Left lung (tissue), 14 donors: Measurements from ENCODE around the gene EPM2A. TPM values are rescaled to one million over a fixed set of nuclear protein-coding genes. Genes with fewer than 3 reads are reported as not detected.

Experiments used
- ATAC-seq: fragments of 200-7000 bp; cut with Tn5 transposase; one replicate; pipeline ENCODE4 v1.9.1; 2020; ENCODE audit warnings: moderate library complexity
- DNase-seq, 4 donors: peaks; one replicate each; pipeline ENCODE4 v3.0.0-alpha.2; 2013 to 2020
- H3K27ac ChIP-seq, 2 donors: fragments of 200-600 bp; sonication (generic) in 1 of 2; one replicate each; pipeline versions ENCODE4 v1.5.0 to v1.8.0; 2020 to 2021
- H3K27me3 ChIP-seq, 2 donors: fragments of 200-600 bp; sonication (generic) in 1 of 2; one replicate each; pipeline versions ENCODE4 v1.5.0 to v1.8.0; 2020 to 2021
- H3K36me3 ChIP-seq, 2 donors: fragments of 200-600 bp; sonication (generic) in 1 of 2; one replicate each; pipeline versions ENCODE4 v1.5.0 to v1.8.0; 2020 to 2021
- H3K4me1 ChIP-seq, 2 donors: fragments of 200-600 bp; one replicate each; pipeline ENCODE4 v1.8.0; 2021
- H3K4me3 ChIP-seq, 2 donors: fragments of 200-600 bp; sonication (generic) in 1 of 2; one replicate each; pipeline versions ENCODE4 v1.5.0 to v1.8.0; 2020 to 2021; ENCODE audit warnings: mild to moderate bottlenecking in 1 of 2
- H3K9me3 ChIP-seq, 2 donors: fragments of 200-600 bp; sonication (generic) in 1 of 2; one replicate each; pipeline versions ENCODE4 v1.5.0 to v1.8.0; 2020 to 2021
- CTCF ChIP-seq, 2 donors: fragments of 200-600 bp; sonication (generic) in 1 of 2; IDR thresholded peaks; one replicate each; pipeline versions ENCODE4 v1.5.0 to v1.8.0; 2021; ENCODE audit warnings: antibody characterized with exemption in 2 of 2
- intact Hi-C, 2 donors: fragments of 100-400 bp; cut with DNase I; formaldehyde crosslinking; loops; one replicate each; pipeline versions ENCODE4 v1.11.2 to v1.14.2; 2022
- long read RNA-seq, 12 donors: library from polyadenylated mRNA in 2 of 12; unstranded in 2 of 12; transcript quantifications; one replicate each; pipeline ENCODE4 v2.0.0 and lab custom pipeline, GENCODE V29; 2019 to 2026
- polyA plus RNA-seq, 6 donors: library from polyadenylated mRNA; unstranded; fragments of 120-200 nt; gene quantifications; one replicate each; pipeline ENCODE4 v1.2.1, GENCODE V29; 2013; ENCODE audit not compliant: insufficient read length in 6 of 6
- total RNA-seq, 2 donors: library from RNA; stranded (reverse); fragmentation: NEBNext Ultra II Directional; extraction: Animal tissue kit (Norgen Biotek cat#: 25700); gene quantifications; one replicate each; pipeline ENCODE4 v1.2.1, GENCODE V29; 2021
- donor health status: DM: no; HTN: yes; CAD: no.
- donor health status: DM: no; HTN: no; CAD: no.

Gene EPM2A
- 10 to 100 TPM in 1 of 2 donors, 1 to 10 TPM in 1; 4.9 to 11.0 TPM for total RNA-seq
- polyA plus RNA-seq = 1 to 10 TPM; 6.4 to 8.7 (median 6.7) TPM
- long read RNA-seq, donor 1, full-length matches to known transcripts = 11 of 11 reads
- long read RNA-seq, donor 1, partial matches to known transcripts = 0 of 11 reads
- long read RNA-seq, donor 1, other reads (novel, unspliced or antisense) = 0 of 11 reads
- long read RNA-seq, donor 2, full-length matches to known transcripts = 5 of 5 reads
- long read RNA-seq, donor 2, partial matches to known transcripts = 0 of 5 reads
- long read RNA-seq, donor 2, other reads (novel, unspliced or antisense) = 0 of 5 reads
- long read RNA-seq, donor 3 = 0 reads
- long read RNA-seq, donor 4 = 0 reads
- long read RNA-seq, donor 5, full-length matches to known transcripts = 8 of 8 reads
- long read RNA-seq, donor 5, partial matches to known transcripts = 0 of 8 reads
- long read RNA-seq, donor 5, other reads (novel, unspliced or antisense) = 0 of 8 reads
- long read RNA-seq, donor 6, full-length matches to known transcripts = 6 of 6 reads
- long read RNA-seq, donor 6, partial matches to known transcripts = 0 of 6 reads
- long read RNA-seq, donor 6, other reads (novel, unspliced or antisense) = 0 of 6 reads
- long read RNA-seq, donor 7, full-length matches to known transcripts = 3 of 3 reads
- long read RNA-seq, donor 7, partial matches to known transcripts = 0 of 3 reads
- long read RNA-seq, donor 7, other reads (novel, unspliced or antisense) = 0 of 3 reads
- long read RNA-seq, donor 8, full-length matches to known transcripts = 6 of 6 reads
- long read RNA-seq, donor 8, partial matches to known transcripts = 0 of 6 reads
- long read RNA-seq, donor 8, other reads (novel, unspliced or antisense) = 0 of 6 reads
- long read RNA-seq, donor 9 = 0 reads
- long read RNA-seq, donor 10 = 0 reads
- long read RNA-seq, donor 11, full-length matches to known transcripts = 6 of 6 reads
- long read RNA-seq, donor 11, partial matches to known transcripts = 0 of 6 reads
- long read RNA-seq, donor 11, other reads (novel, unspliced or antisense) = 0 of 6 reads
- long read RNA-seq, donor 12, full-length matches to known transcripts = 5 of 5 reads
- long read RNA-seq, donor 12, partial matches to known transcripts = 0 of 5 reads
- long read RNA-seq, donor 12, other reads (novel, unspliced or antisense) = 0 of 5 reads

- peak; percentile 86 for ATAC-seq
- TF ChIP-seq CTCF (IDR thresholded peaks at IDR 0.05) = no peak
- peaks cover 0 to 33% of the 10 kb centered on the region in 2 donors for H3K4me1 ChIP-seq
- intact Hi-C loops = loop anchor here in 1 of 2 donors (10.0 kb wide), 1 partner anchor 79 kb away; the partner anchor contains the start of gene FBXO30
- no peaks in the 10 kb centered on the region for H3K27me3 ChIP-seq
- H3K36me3 ChIP-seq = no peaks in the 10 kb centered on the region
- H3K9me3 ChIP-seq = no peaks in the 10 kb centered on the region
- peak within 1 kb of the TSS; percentile 93 to 99 for H3K27ac ChIP-seq
- peak within 1 kb of the TSS; percentile 60 to 72 for H3K4me3 ChIP-seq
- peak; percentile 74 to 98 (median 84) for DNase-seq
Measured at GRCh38 chr6:145735356-145736165, at the start of gene EPM2A. Gene EPM2A, minus strand, starts transcription at chr6:145735520. Its CDS starts 22 bp downstream, at chr6:145735498.

- TF ChIP-seq CTCF (IDR thresholded peaks at IDR 0.05) = no peak
Measured at GRCh38 chr6:145784683-145785082, 49.4 kb upstream of the EPM2A start.

GRCh38 chr6:145783796-145784195, 48.5 kb upstream of the EPM2A start:
- intact Hi-C loops = no loop called here
- Histone ChIP-seq H3K4me1 (no peaks in the 10 kb centered on the region), H3K36me3 (peaks cover 0 to 7% of the 10 kb centered on the region in 2 donors), H3K27me3 (no peaks in the 10 kb centered on the region), H3K27ac (no peak overlapping the region), H3K9me3 (peaks cover 0 to 7% of the 10 kb centered on the region in 2 donors), H3K4me3 (no peak overlapping the region)
- TF ChIP-seq CTCF (IDR thresholded peaks at IDR 0.05) = no peak
- ATAC-seq (no peak), DNase-seq (no peak)

More at GRCh38 chr6:145784683-145785082, 49.4 kb upstream of the EPM2A start:
- no peaks in the 10 kb centered on the region for H3K4me1 ChIP-seq
- ATAC-seq (no peak), DNase-seq (no peak)
- H3K4me3 ChIP-seq = no peak overlapping the region
- H3K9me3 ChIP-seq = peaks cover 0 to 8% of the 10 kb centered on the region in 2 donors
- intact Hi-C loops = no loop called here
- no peaks in the 10 kb centered on the region for H3K27me3 ChIP-seq
- no peak overlapping the region for H3K27ac ChIP-seq
- peaks cover 0 to 7% of the 10 kb centered on the region in 2 donors for H3K36me3 ChIP-seq

- intact Hi-C loops = no loop called here
Measured at GRCh38 chr6:145772846-145773245, 37.5 kb upstream of the EPM2A start.

More at GRCh38 chr6:145772846-145773245, 37.5 kb upstream of the EPM2A start:
- H3K36me3 ChIP-seq = no peaks in the 10 kb centered on the region
- no peak for DNase-seq
- H3K27ac ChIP-seq = no peak overlapping the region
- peaks cover 0 to 18% of the 10 kb centered on the region in 2 donors for H3K9me3 ChIP-seq
- H3K4me1 ChIP-seq = no peaks in the 10 kb centered on the region
- H3K27me3 ChIP-seq = no peaks in the 10 kb centered on the region
- no peak overlapping the region for H3K4me3 ChIP-seq
- TF ChIP-seq CTCF (IDR thresholded peaks at IDR 0.05) = no peak
- ATAC-seq = no peak
